Neutrophil (primary cell): ENCODE results near the gene SMARCA2.
"Not testable (repeated sequence)": the region's sequence is repeated elsewhere in the genome, so short reads cannot be mapped to it uniquely, and the experiment has no call there.

ENCODE experiments used
- H3K27ac ChIP-seq: fragments of 200-600 bp; sonication (generic); 2 replicates; pipeline ENCODE4 v1.5.1; 2016; ENCODE audit warnings: mild to moderate bottlenecking, moderate library complexity
- H3K27me3 ChIP-seq: fragments of 200-600 bp; sonication (generic); 2 replicates; pipeline ENCODE4 v1.6.0; 2016; ENCODE audit warnings: mild to moderate bottlenecking
- H3K36me3 ChIP-seq: fragments of 200-600 bp; sonication (generic); 2 replicates; pipeline ENCODE4 v1.5.1; 2017
- H3K4me1 ChIP-seq, 2 experiments: fragments of 200-600 bp in 1 of 2; sonication (generic) in 1 of 2; 1 replicate in 1 of 2; 2 replicates in 1 of 2; pipeline versions ENCODE4 v1.5.1 to v1.6.1; 2013 to 2016; ENCODE audit warnings: low read depth in 1 of 2, low read length in 1 of 2, mild to moderate bottlenecking in 1 of 2, moderate library complexity in 1 of 2; ENCODE audit not compliant: control insufficient read depth in 1 of 2, insufficient read depth in 1 of 2
- H3K4me3 ChIP-seq, 2 experiments: fragments of 200-600 bp in 1 of 2; sonication (generic) in 1 of 2; 1 replicate in 1 of 2; 2 replicates in 1 of 2; pipeline ENCODE4 v1.5.1; 2013 to 2016; ENCODE audit warnings: low read depth in 1 of 2, low read length in 1 of 2, mild to moderate bottlenecking in 1 of 2, moderate library complexity in 1 of 2
- H3K9me3 ChIP-seq: fragments of 200-600 bp; sonication (generic); 2 replicates; pipeline ENCODE4 v1.5.1; 2016
- CTCF ChIP-seq: fragments of 200-600 bp; sonication (generic); IDR thresholded peaks from 2 replicates; pipeline ENCODE4 v1.5.1; 2016; ENCODE audit warnings: antibody characterized with exemption

The SMARCA2 gene

DNA sequence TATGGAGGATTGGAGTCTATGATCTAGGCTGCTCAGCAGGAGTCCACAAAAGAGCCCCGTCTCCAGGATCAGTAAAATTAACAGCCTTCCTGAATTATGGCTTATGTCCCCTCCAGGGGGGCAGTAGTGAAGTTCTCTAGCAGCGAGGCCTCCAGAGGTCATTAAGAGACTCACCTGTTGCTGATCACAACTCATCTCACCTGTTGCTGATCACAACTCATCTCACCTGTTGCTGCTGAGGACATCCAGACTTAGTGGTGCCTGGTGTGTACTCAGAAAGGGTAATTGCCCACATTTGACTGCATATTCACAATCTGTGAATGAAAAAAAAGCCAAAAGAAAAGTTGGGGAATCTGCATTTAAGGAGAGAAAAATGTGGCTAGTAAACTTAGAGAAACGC is 129.5 kb downstream of the SMARCA2 start:
- no peak for TF ChIP-seq CTCF
- no peaks in the 10 kb centered on the region for H3K4me1 ChIP-seq
- no peak overlapping the region for H3K4me3 ChIP-seq
- no peaks in the 10 kb centered on the region for H3K9me3 ChIP-seq
- H3K27ac ChIP-seq, result no peak overlapping the region
- H3K27me3 ChIP-seq, result no peaks in the 10 kb centered on the region
- peaks cover 4% of the 10 kb centered on the region for H3K36me3 ChIP-seq

DNA sequence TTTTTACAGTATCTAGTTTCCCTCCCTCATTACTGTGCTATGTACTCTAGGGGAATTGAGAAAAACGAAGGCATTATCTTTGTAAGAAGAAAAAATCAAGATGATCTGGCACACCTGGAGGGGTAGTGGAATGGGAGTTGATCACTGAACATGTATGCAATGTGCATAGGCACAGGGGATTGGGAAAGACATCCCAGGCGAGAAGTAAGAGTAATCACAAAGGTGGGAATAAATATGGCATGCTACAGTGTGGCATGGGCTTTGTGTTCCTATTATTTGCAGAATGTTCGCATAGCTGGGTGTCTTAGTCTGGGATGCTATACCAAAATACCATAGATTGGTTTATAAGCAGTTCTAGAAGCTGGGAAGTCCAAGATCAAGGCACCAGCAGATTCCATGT is 130.6 kb downstream of the SMARCA2 start:
- TF ChIP-seq CTCF, result no peak

DNA sequence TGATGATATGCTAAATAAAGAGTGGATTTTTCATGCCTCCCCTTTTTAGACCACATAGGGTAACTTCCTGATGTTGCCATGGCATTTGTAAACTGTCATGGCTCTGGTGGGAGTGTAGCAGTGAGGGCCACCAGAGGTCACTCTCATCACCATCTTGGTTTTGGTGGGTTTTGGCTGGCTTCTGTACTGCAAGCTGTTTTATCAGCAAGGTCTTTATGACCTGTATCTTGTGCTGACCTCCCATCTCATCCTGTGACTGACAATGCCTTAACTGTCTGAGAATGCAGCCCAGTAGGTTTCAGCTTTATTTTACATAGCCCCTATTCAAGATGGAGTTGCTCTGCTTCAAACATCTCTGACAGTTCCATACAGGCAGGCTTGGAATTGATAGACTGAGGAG is 131.6 kb downstream of the SMARCA2 start:
- not testable (repeated sequence) for H3K27ac ChIP-seq, H3K4me1 ChIP-seq, H3K4me3 ChIP-seq, H3K36me3 ChIP-seq, H3K9me3 ChIP-seq, H3K27me3 ChIP-seq

More for the DNA sequence above, 130.6 kb downstream of the SMARCA2 start:
- no peaks in the 10 kb centered on the region for H3K27me3 ChIP-seq
- no peaks in the 10 kb centered on the region for H3K4me1 ChIP-seq
- no peaks in the 10 kb centered on the region for H3K9me3 ChIP-seq
- no peak overlapping the region for H3K27ac ChIP-seq
- H3K36me3 ChIP-seq, result no peaks in the 10 kb centered on the region
- H3K4me3 ChIP-seq, result no peak overlapping the region

- Histone ChIP-seq H3K27ac (no peak overlapping the region), H3K9me3 (no peaks in the 10 kb centered on the region), H3K27me3 (no peaks in the 10 kb centered on the region), H3K4me3 (no peak overlapping the region), H3K36me3 (no peaks in the 10 kb centered on the region), H3K4me1 (no peaks in the 10 kb centered on the region)
- no peak for TF ChIP-seq CTCF
These were observed 135.2 kb downstream of the SMARCA2 start for GRCh38 chr9:2150338-2150737.

GRCh38 chr9:2151171-2151570 is 136.0 kb downstream of the SMARCA2 start:
- H3K9me3 ChIP-seq, result no peaks in the 10 kb centered on the region
- no peaks in the 10 kb centered on the region for H3K27me3 ChIP-seq
- H3K36me3 ChIP-seq, result no peaks in the 10 kb centered on the region
- no peak for TF ChIP-seq CTCF
- no peak overlapping the region for H3K4me3 ChIP-seq
- no peaks in the 10 kb centered on the region for H3K4me1 ChIP-seq
- no peak overlapping the region for H3K27ac ChIP-seq

DNA sequence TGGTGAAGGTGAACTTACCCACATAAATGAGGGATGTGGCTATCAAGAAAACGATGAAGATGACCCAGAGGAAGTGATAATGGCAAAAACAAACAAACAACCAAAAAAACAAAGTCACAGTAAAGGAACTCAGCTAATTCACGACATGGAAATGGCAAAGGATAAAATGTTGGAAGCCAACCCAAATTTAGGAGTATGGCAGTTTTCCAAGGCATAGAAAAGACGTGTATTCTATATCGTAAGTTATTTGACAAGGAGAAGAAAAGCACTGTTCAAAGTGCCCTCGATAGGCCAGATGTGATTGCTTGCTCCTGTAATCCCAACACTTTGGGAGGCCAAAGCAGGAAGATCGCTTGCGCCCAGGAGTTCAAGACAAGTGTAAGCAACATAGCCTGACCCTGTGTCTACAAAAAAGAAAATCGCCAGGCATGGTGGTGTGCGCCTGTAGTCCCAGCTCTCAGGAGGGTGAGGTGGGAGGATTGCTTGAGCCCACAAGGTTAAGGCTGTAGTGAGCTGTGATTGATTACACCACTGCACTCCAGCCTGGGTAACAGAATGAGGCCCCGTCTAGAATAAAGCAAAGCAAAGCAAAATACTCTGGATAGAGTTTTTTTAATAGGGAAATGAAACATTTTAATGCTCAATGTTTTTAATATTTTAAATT is 138.0 kb downstream of the SMARCA2 start:
- H3K4me3 ChIP-seq, result no peak overlapping the region
- peaks cover 17 to 18% of the 10 kb centered on the region in 2 experiments for H3K4me1 ChIP-seq
- H3K9me3 ChIP-seq, result no peaks in the 10 kb centered on the region
- H3K36me3 ChIP-seq, result no peaks in the 10 kb centered on the region
- no peaks in the 10 kb centered on the region for H3K27me3 ChIP-seq
- no peak overlapping the region for H3K27ac ChIP-seq
- no peak for TF ChIP-seq CTCF
